Osteoblast (primary cell): ENCODE measurements around the gene BAD. TPM values are rescaled to one million over a fixed set of nuclear protein-coding genes. Genes with fewer than 3 reads are reported as not detected.

Source experiments
- DNase-seq: peaks from one replicate; pipeline ENCODE4 v3.0.0; 2011; ENCODE audit warnings: low spot score, mixed read lengths; ENCODE audit not compliant: insufficient read length; ENCODE audit errors: missing footprints
- H2AFZ ChIP-seq: 2 replicates; pipeline ENCODE4 v1.6.0; 2011; ENCODE audit warnings: mild to moderate bottlenecking, low read length
- H3K27ac ChIP-seq: 2 replicates; pipeline ENCODE4 v1.5.1; 2011; ENCODE audit warnings: mild to moderate bottlenecking, low read depth, low read length, moderate library complexity
- H3K27me3 ChIP-seq: 2 replicates; pipeline ENCODE4 v1.6.0; 2012; ENCODE audit warnings: mild to moderate bottlenecking, control low read depth, inconsistent platforms, low read length, moderate library complexity; ENCODE audit not compliant: insufficient read depth
- H3K36me3 ChIP-seq: 2 replicates; pipeline ENCODE4 v1.5.1; 2011; ENCODE audit warnings: mild to moderate bottlenecking, low read length, control low read depth, moderate library complexity; ENCODE audit not compliant: insufficient read depth
- H3K4me1 ChIP-seq: 2 replicates; pipeline ENCODE4 v1.5.1; 2011; ENCODE audit warnings: mild to moderate bottlenecking, low read length, control low read depth, moderate library complexity; ENCODE audit not compliant: insufficient read depth
- H3K4me2 ChIP-seq: 2 replicates; pipeline ENCODE4 v1.6.0; 2011; ENCODE audit warnings: mild to moderate bottlenecking, low read length; ENCODE audit not compliant: insufficient read depth
- H3K4me3 ChIP-seq: fragments of 200-600 bp; sonication (generic); 3 replicates; pipeline ENCODE4 v1.5.1; 2012; ENCODE audit warnings: mild to moderate bottlenecking, low read length, inconsistent platforms; ENCODE audit not compliant: insufficient read depth
- H3K79me2 ChIP-seq: 2 replicates; pipeline ENCODE4 v1.6.0; 2012; ENCODE audit warnings: mild to moderate bottlenecking, low read length, control low read depth, inconsistent platforms; ENCODE audit not compliant: insufficient read depth
- H3K9me3 ChIP-seq: 2 replicates; pipeline ENCODE4 v1.5.1; 2011; ENCODE audit warnings: low read depth, low read length, control low read depth
- H4K20me1 ChIP-seq: 2 replicates; pipeline ENCODE4 v1.6.0; 2012; ENCODE audit warnings: mild to moderate bottlenecking, low read length, control low read depth; ENCODE audit not compliant: insufficient read depth
- CTCF ChIP-seq: IDR thresholded peaks from 2 replicates; pipeline ENCODE4 v1.5.1; 2011; ENCODE audit warnings: mild to moderate bottlenecking, low read depth, low read length, moderate library complexity; ENCODE audit errors: extremely low read depth
- total RNA-seq: library from RNA; depleted of rRNA; stranded (reverse); fragments of >200 nt; gene quantifications from 2 replicates; pipeline ENCODE4 v1.2.3, GENCODE V29; 2012

The BAD gene
- 70.9 and 71.3 TPM in 2 replicates for total RNA-seq

GRCh38 chr11:64284048-64284961 is at the start of gene BAD:
BAD (minus strand) TSS chr11:64284665; CDS start chr11:64284368, 297 bp downstream.
- TF ChIP-seq CTCF: no peak
- Histone ChIP-seq H2AFZ (peak within 1 kb of the TSS; percentile 96), H4K20me1 (no peaks in the 10 kb centered on the region), H3K27me3 (no peaks in the 10 kb centered on the region), H3K4me2 (peak within 1 kb of the TSS; percentile 99), H3K4me1 (peaks cover 21% of the 10 kb centered on the region), H3K79me2 (peaks cover 35% of the 10 kb centered on the region), H3K9me3 (no peaks in the 10 kb centered on the region), H3K27ac (peak within 1 kb of the TSS; percentile 91), H3K36me3 (peaks cover 16% of the 10 kb centered on the region), H3K4me3 (peak within 1 kb of the TSS; percentile 83)
- peak; percentile 100 for DNase-seq

DNA sequence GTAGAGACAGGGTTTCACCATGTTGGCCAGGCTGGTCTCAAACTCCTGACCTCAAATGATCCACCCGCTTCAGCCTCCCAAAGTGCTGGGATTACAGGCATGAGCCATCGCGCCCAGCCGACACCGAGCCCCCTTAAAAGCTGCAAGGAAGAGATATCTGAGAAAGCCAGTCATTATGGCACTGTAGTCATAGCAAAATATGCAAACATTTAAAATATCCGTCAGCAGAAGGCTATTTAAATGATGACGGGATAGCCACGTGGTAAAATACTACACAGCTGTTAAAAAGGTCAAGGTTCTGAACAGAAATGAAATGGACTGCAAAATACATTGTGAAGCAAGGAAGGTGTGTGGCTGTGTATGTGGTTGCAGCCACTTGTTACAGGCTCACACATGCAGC is 49.1 kb upstream of the BAD start:
- Histone ChIP-seq H3K4me3 (no peak overlapping the region), H4K20me1 (no peaks in the 10 kb centered on the region), H3K4me2 (no peak overlapping the region), H3K27ac (no peak overlapping the region), H3K79me2 (no peaks in the 10 kb centered on the region), H2AFZ (no peak overlapping the region), H3K9me3 (no peaks in the 10 kb centered on the region), H3K36me3 (no peaks in the 10 kb centered on the region), H3K27me3 (no peaks in the 10 kb centered on the region), H3K4me1 (peaks cover 34% of the 10 kb centered on the region)
- TF ChIP-seq CTCF: no peak
- DNase-seq: peak; percentile 17

DNA sequence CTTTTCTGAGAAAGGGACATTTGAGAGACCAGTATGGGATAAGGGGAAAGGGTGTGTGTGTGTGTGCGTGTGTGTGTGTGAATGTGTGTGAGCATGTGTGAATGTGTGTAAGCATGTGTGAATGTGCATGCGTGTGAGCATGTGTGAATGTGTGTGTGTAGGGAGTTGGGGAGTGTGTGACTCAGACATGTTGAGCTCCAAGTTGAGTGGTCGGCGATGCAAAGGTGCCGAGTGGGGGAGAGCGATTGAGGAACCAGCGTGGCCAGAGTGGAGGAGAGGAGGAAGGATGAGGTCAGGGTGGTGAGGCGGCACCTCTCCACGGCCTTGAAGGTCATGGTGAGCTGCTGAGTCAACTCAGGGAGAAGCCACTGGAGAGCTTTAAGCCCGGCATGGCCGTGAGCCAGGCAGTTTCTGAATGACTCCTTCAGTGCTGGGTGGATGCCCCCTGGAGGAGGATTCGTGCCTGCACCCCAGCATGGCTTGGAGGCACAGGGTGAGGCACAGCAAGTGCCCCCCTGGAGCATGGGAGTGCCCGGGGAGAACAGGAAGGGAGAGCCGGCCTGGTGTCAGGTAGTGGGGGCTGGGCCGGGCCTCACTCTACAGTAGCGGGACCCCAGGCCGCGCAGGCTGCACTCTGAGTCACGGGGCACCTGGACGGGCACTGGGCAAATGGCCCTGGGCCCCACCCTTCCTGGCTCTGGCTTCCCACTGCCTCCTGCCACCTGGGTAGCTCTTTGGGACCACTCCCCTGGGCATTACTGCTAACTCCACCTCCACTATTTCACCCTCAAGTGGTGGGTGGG is 47.3 kb upstream of the BAD start:
- peaks cover 34% of the 10 kb centered on the region for H3K4me1 ChIP-seq
- H2AFZ ChIP-seq: peak overlapping the region; percentile 66
- no peaks in the 10 kb centered on the region for H4K20me1 ChIP-seq
- no peak overlapping the region for H3K4me3 ChIP-seq
- no peaks in the 10 kb centered on the region for H3K36me3 ChIP-seq
- H3K27me3 ChIP-seq: no peaks in the 10 kb centered on the region
- no peaks in the 10 kb centered on the region for H3K79me2 ChIP-seq
- TF ChIP-seq CTCF: peak; percentile 77
- H3K4me2 ChIP-seq: peak overlapping the region; percentile 74
- DNase-seq: peak; percentile 98
- H3K27ac ChIP-seq: no peak overlapping the region
- H3K9me3 ChIP-seq: no peaks in the 10 kb centered on the region

DNA sequence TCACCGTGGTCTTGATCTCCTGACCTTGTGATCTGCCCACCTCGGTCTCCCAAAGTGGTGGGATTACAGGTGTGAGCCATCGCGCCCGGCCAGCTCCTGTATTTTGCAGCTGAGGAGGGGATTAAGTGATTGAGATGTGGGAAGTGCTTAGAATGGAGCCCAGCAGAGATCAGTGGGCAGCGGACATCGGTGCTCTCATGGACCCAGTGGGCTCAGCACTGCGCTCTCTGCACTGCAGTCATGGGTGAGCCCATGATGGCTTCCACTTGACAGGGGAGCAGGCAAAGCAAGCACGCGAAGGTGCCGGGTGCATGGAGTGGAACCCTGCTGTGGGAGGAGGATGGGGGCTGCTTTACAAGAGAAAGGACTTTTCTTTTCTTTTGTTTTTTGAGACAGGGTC is 46.4 kb upstream of the BAD start:
- Histone ChIP-seq H2AFZ (no peak overlapping the region), H3K79me2 (no peaks in the 10 kb centered on the region)
- DNase-seq: no peak

More for the DNA sequence above, 46.4 kb upstream of the BAD start:
- H3K4me3 ChIP-seq: no peak overlapping the region
- H3K4me1 ChIP-seq: peaks cover 34% of the 10 kb centered on the region
- H4K20me1 ChIP-seq: no peaks in the 10 kb centered on the region
- TF ChIP-seq CTCF: no peak
- H3K36me3 ChIP-seq: no peaks in the 10 kb centered on the region
- H3K27me3 ChIP-seq: no peaks in the 10 kb centered on the region
- H3K27ac ChIP-seq: no peak overlapping the region
- H3K9me3 ChIP-seq: no peaks in the 10 kb centered on the region
- H3K4me2 ChIP-seq: no peak overlapping the region
